ENCODE data around the gene COL23A1.

Gene COL23A1

DNA sequence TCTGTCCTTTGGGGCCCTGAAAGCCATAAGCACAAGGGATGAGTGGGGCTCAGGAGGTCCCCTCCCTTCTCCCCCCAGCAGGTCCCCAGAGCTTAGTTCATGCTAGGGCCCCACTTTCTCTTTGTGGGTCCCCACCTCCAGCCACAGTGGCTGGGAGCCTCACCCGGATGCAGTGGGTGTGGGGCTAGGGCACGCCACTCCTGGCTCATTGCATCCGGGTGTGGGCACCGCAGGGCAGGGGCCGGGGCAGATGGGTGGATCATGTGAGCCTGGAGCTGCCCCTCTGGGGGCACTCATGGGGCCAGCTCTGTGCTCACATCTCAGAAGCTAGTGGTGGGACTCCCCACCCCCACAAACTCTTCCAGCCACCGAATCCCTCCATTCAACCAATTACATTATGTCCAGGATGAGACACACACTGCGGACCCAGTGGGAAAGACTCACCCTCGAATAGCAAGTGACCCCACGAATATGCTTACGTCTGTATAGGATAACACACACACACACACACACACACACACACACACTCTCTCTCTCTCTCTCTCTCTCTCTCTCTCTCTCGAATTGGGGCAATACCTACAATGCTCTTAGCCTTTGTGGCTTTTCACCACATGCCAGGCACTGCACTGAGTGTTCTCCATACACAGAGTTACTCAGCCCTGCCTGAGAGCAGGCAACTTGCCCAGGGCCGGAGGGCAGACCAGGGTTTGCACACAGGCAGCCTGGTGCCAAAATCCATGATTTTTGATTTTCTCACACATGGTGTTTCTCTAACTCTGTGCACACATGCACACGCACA is 340.8 kb downstream of the COL23A1 start:
- DNase-seq = no peak

DNA sequence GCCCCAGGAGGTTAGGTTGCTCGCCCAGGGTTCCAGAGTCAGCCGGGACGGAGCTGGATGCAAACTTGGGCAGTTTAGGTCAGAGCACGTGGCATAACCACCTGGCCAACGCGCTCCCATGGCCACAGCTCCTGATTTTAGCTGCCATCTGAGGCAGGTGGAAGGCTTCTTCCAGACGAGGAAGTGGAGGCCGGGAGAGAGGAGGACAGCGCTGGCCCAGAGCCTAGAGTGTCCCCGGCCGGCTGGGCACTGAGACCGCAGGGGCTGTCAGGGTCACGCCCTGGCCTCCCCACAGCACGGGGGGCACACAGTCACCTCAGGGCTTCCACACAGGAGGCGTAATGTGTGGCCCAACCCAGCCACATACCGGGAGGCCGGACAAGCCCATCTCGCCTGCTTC is 341.4 kb downstream of the COL23A1 start:
- no peak for DNase-seq

DNA sequence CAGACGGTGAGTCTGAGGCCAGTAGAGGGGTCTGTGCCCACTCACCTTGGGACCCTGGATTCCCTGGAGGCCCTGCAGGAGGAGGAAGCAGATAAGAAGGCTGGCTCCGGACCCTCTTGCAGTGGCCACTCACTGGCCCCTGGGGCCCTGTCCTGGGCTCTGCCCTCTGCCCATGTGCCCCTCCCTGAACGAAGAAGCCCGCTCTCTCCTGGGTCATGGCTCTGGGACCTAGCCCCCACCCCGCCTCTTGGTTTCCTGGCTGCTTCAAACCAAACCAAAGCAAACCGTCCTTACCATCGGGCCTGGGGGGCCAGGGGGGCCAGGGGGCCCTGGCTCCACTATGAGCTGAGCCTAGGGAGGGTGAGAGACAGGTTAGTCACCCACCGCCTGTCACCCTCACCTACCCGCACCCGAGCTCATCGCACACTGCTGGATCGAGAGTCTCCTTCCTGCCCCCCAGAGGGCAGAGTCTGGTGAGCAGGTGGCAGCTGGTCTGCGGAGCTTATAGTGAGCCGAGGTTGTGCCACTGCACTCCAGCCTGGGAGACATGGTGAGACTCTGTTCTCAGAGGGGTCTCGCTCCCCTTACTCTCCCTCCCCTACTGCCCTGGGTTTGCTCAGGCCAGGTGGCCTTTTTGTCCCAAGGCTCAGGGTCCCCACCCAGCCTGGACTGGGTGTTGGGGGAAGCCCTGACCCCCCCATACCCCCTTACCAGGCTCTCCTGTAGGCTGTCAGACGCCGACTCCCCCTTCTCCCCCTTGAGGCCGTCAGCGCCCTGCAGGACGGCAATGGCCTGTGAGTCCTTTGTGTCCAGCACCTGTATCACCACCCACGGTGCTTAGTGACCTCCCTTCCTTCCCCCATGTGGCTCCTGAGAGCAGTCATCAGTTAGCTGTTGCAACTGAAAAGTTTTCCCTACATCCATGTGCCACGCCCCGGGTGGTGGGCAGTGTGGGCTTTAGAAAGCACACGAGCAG is 342.4 kb downstream of the COL23A1 start:
- no peak for DNase-seq

DNA sequence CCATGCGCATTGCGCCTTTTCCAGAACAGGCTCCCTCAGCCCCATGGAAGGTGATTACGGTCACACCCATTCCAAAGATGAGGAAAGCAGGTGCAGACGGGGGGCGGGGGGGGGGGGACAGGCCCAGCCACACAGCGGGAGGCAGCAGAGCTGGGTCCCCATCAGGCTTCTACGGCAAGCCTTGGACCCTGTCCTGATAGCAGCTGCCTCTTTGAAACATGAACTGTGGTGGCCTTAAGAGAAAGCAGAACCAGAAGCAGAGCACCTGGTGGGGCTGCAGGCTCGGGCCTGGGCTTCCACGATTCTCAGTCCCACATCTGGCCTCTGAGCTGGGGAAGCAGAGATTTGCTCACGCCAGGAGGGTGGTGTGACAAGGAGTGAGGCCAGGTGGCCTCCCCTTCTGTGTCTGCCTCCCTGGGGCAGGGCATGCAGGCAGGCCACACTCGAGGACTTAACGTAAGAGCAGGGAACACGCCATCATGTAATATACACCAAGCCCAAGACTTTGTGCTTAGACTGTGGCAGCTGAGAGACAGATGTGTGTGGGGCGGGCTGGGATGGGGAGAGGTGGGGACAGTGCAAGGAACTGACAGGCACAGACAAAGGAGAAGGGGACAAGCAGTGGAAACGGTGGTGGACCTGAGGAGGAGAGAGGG is 343.4 kb downstream of the COL23A1 start:
- no peak for DNase-seq

DNA sequence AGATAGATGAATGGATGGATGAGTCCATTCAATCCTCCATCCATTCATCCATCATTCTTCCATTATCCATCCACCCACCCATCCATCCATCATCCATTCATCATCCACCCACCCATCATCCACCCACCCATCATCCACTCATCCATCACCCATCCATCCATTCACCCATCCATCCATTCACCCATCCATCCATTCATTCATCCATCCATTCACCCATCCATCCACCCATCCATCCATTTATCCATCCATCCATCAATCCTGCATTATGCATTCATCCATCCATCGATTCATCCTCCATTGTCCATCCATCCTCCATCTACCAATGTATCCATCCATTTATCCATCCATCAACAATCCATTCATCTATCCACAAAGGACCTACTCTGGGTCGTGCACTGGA is 344.8 kb downstream of the COL23A1 start:
- no peak for DNase-seq

DNA sequence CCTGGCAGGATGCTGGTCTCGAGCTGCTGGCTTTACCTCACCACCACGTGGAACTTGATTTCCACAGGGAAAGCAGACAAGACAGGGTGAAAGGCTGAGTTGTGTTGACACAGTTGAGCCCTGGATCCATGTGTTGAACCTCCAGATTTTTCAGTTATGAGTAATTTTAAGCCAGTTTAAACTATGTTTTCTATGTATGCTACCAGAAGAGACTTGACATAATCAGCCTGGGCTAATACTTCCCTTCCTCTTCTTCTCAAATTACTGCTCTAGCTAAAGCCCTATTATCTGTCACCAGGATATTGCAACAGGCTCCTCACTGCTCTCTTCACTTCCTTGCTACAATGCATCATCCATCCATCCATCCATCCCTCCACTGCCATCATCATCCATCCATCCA is 345.6 kb downstream of the COL23A1 start:
- DNase-seq = peak in 1 of 3 donors; percentile 26

DNA sequence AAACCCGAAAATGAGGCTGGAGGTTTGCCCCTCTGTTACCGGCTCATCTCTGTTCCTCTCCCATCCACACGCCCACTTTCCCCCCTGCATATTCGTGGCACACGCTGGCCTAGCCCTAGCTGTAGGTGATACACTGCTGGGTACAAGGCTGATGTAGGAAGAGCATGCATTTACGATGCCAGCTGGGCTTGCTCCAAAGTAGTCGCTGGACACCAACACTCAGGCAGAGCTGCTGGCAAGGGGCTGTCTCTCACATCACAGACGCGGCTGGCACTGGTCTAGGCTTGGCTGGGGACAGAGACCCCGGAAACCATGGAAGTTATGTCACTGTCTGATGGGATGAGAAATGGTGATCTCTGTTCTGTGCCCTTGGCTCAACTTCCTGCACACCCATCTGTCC is 347.8 kb downstream of the COL23A1 start:
- DNase-seq = no peak

DNA sequence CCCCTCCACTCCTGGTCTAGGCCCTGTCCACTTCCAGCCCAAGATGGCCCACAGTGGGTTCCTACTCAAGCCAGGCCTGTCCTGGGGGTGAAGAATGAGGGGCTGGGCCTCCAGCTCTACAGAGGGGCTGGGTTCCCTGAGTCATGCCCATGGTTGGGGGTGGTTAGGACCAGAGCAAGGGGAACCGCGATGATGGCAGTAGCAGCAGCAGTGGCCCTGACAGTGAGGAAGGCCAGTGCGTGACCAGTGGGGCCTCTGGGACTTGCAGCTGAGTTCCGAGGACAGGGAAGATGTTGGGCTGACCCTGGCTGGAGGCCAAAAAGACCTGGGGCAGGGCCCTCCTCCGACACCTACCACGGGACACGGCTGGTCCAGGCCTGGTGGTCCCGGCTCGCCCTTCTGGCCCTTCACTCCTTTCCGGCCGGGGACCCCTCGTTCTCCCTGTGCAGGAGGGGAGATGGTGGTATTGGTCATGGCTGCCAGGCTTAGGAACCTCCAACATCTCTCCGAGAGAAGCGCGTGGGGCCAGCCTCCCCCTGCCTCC is 348.4 kb downstream of the COL23A1 start:
- peak in 2 of 3 donors; percentile 25 to 42 for DNase-seq

DNA sequence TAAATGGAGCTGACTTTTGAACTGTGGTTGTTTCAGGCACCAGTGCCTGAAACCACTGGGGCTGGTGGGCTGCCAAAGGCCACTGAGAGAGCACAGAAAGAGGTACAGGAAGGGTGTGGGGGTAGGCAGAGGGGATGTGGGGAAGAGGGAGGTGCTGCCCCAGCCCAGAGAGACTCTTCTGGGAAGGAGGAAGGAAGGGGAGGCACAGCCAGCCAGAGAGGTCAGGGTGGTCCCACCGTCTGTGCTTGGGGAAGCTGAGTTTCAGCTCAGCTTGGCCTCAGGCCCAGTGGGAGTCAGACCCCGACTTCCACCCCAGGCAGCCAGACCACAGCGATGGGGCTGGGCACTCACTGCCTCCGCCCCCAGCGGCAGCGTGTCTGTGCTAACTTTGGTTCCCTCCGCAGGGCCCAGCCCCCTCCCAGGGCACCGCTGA is 348.9 kb downstream of the COL23A1 start:
- DNase-seq = no peak

DNA sequence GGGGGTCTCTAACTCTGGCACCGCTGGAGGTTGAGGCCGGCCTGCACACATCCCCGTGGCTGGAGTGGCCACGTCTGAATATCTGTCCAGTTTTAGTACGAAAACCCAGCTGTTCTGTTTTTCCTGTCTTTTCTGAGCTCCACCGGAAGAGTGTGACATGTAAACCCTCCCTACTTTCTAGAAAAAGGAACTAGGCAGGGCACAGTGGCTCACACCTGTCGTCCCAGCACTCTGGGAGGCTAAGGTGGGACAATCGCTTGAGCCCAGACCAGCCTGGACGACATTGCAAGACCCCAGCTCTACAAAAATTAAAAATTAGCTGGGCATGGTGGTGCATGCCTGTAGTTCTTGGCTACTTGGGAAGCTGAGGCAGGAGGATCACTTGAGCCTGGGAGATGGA is 349.4 kb downstream of the COL23A1 start:
- DNase-seq = no peak

DNA sequence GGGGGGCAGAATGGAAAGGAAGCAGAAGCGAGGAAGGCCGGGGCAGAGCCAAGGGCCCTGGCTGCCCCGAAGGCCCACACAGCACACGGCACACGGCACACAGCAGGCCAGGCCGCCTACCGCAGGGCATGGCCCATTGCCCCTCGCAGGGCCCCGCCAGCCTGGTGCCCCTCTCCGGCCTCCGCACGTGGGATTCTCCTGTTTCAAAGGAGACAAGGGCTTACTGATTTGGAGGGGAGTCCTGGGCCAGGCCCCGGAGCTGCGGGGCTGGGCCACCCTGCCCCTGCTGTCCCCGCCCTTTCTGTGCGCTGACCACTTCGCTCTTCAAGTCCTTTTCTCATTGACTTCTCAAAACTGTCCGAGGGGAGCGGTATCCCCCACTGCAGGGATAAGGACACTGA is 349.9 kb downstream of the COL23A1 start:
- DNase-seq = no peak

DNA sequence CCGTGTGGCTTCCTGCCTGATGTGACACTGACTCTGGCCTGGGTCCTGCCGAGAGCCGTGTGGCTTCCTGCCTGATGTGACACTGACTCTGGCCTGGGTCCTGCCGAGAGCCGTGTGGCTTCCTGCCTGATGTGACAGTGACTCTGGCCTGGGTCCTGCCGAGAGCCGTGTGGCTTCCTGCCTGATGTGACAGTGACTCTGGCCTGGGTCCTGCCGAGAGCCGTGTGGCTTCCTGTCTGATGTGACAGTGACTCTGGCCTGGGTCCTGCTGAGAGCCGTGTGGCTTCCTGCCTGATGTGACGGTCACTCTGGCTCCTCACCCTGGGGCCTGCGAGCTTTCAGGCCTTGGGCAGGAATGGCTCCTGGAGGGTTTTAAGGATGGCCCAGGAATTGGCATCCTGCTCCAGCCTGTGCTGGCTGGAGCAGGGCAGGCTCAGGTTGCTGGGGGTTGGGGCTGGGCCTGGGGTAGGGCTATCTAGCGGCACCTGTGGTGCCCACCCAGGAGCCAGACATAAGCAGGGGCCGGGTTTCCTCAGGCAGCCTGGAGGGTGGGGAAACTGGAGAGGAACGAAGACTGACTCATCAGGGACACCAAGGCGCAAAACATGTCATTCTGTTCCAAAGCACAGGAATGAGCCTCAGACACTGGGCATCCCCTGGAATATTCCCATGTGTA is 350.4 kb downstream of the COL23A1 start:
- peak; percentile 58 to 66 (median 60) for DNase-seq

DNA sequence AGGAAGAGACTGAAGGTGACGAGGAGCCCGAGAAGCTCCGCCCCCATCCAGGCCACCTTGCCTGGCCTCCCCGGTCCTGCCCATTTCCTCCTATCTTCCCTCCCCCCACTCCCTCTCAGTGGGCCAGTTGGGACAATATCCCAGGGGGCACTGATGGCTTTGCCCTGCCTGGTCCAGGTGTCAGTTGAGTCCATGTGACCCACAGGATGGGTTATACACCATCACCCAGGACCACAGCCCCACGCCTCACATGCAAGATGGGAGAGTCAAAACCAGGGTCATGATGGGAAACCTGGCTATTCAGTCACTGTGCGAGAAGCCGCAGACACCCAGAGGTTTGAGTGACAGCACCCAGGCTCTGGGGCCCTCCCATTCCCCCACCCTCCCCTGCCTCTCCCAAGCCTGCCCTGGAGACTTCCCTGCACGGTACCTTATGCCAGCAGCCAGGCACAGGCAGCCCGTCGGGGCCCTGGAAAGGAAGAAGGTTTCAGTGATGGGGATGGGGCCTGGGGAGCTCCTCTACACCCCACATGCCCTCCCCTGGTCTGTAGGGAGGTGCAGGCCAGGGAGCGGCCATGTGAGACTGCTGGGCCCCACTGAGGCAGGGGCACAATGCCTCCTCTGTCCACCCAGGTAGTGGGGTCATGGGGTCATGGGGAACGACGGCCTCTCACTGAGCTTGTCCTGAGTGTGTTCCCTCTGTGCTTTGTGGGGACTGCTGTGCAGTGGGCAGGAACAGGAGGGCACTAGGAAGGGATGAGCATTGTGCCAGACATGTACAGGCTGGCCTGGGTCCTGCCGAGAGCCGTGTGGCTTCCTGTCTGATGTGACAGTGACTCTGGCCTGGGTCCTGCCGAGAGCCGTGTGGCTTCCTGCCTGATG is 351.2 kb downstream of the COL23A1 start:
- DNase-seq = no peak

DNA sequence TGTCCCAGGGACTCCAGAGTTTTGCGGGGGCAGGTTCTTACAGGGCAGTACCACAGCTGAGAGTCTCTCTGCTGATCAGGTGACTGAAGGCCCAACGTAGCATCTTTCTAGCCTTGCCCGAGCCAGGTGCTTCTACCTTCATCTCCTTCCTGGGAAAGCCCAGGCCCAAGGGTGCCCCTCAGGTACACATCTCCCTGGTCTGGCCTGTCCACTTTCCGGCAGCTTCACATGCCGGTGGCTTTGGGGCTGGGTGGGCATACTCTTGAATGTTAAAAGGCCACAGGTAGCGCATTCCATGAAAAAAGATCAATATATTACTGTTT is 351.9 kb downstream of the COL23A1 start:
- DNase-seq = no peak

DNA sequence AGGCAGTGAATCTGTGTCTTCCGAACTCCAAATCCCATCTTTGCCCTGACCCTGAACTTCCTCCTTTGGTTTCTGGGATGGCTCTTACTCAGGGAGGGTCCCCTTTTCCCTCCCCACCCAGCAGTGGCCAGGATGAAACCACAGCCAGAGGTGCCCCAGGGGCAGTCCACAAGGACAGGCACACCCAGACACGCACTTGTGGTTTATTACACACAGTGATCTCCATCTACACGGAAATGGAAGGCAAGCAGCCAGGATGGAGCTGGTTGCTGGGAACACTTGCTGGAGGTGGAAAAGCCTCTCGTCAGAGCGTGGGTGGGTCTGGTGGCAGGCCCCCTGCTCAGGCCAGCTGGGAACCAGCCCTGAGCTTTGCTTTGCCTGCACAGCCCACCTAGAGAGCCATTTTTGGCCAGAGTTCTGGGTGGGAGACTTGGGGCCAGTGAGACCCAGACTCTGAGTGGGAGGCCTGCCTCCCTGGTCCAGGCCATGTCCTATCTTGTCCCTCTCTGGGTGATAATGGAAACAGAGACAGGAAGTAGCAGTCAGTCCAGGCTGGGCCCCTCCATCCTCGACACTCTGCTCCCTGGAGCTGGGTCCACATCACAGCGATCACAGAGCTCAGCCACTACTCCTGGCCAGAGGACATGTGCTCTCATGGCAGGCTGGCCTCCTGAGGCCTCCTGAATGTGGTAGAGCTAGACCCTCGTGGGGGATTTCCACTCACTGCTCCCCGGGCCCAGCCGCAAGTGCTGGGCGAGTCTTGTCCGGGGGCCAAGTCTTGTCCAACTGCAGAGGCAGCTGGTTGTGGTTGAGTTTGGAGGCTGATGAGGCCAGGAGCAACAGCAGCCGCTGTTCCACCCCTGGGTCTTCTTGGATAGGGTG is 352.5 kb downstream of the COL23A1 start:
- peak in 2 of 3 donors; percentile 34 to 50 for DNase-seq

DNA sequence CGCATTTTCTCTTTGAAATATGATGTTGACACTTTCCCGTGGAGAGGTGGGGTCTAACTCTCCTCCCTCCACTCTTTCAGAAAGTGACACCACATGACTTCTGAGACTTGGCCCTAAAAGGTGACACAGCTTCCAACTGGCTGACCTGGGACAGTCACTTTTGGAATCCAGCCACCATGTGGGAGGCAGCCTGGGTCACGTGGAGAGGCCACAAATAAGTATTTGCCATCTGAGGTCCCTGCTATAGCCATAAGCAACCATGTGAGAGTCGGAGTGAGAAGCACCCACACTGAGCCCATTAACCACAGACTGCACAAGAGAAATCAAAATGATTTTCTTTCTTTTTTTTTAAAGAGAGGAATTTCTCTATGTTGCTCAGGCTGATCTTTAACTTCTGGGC is 353.5 kb downstream of the COL23A1 start:
- DNase-seq = peak; percentile 46 to 62 (median 60)

DNA sequence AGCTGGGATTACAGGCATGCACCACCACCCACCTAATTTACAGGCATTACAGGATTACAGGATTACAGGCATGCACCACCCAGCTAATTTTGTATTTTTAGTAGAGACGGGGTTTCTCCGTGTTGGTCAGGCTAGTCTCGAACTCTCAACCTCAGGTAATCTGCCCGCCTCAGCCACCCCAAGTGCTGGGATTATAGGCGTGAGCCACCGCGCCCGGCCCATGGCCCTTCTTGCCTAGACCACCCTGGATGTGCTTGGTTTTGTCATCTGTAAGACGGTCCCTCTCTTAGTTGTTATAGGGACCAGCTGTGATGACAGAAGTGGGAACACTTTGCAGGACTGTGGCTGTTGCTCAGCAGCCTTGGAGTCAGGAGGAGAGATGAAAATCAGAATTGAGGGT is 354.1 kb downstream of the COL23A1 start:
- DNase-seq = no peak

DNA sequence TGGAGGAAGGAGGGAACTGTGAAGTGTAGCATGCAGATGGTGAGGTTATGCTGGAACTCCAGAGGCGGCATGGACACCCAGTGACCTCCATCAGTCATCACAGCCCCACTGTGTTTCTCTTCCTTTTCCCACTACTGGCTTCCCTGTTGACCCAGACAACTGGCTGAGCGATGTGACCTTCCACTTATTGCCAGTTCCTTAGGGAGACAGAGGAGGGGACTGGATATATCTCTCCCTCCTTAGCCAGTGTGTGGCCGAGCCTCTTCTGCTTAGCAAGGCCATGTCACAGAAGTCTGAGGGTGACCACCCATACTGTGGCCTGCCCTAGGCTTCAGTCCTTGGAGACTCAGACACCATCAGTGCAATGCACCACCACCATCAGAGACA is 354.6 kb downstream of the COL23A1 start:
- DNase-seq = peak in 1 of 3 donors; percentile 32

DNA sequence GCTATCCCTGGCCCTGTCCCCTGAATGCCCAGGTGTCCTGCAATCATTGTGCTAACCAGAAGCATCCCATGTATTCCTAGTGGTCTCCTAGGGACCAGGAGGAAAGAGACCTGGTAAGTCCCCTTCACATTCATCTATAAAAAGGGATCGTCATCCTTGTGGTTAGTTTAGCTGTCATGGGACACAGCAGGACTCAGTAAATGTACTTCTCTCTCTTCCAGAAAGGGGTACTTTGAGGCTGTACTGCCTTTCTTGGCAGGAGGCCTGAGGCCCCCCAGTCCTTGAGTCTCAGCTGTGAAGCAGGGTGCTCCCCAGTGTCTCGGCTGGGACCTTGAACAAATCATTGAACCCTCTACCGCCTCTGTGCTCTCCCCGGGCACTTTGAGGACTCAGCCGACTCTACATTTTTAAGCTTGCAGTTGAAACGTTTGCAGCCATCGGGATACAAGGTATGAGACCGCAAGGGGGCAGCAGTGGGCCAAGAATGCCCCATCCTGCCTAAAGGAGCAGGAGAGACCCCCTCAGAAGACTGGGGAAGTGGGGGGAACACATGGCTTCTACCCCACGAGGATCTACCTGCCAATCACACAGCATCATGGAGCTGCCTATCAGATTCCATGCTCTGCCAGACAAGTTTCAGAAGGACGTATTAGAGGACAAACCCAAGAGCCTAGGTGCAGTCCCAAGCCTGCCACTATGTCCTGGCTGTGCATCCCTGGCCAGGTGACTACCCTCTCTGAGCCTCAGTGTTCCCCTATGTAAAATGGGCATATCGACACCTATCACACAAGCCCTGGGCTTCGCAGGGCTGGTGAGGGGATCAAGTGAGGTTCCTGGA is 355.2 kb downstream of the COL23A1 start:
- peak; percentile 73 to 86 (median 77) for DNase-seq

Data from suppressor macrophage treated with lipopolysaccharide for 1 hour (primary cell).